ENCODE measurements around the gene SPATA13.

The SPATA13 gene

GRCh38 chr13:24249624-24250023 is 89.1 kb downstream of the SPATA13 start:
- no peak for TF ChIP-seq CTCF (conservative IDR thresholded peaks at IDR 0.05)
- no peak overlapping the region for H3K27ac ChIP-seq

DNA sequence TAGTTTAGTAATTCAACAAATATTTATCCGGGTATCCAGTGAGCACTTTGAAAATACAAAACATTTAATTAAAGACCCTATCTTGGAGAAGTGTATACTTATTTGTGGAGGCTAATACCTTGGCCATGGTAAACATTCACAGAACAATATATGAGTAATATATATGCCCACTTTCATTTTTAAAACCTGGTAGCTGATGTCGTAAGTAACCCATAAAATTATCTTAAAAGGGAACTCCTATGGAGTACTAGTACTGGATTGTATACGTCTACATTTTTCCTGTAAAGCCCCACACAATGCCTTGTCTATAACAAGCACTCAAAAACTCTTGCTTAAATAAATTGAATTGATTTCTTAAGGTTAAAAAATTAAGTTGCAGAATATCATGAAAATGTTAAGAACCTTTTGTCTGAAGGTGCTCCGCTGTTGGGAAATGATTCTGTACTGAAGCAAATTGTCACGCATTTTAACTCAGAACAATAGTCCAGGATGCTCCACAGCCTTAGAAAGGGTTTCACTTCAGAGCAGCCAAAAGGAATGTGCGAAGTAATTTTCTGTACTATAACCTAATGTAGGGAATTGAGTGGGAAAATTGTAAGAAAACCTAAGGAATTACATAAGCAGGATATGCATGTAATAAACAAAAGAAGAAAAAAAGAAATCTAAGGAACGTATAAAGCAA is 90.0 kb downstream of the SPATA13 start:
- no peak for TF ChIP-seq CTCF (conservative IDR thresholded peaks at IDR 0.05)
- no peak overlapping the region for H3K27ac ChIP-seq

DNA sequence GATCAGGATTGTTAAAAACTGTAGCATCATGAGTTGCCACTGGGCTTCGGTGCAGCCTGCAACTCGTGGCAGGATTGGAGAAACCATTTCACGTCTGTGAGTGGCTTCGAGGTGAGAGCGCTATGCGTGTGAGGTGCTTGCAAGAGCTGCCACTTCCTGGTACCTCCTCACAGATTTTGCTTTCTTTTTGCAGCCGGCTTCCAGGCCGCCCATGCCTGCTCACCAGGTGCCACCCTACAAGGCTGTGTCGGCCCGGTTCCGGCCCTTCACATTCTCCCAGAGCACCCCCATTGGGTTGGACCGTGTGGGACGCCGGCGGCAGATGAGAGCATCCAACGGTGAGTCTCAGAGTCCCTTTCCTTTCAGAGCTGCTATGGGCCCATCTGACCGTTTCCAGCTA is 91.0 kb downstream of the SPATA13 start:
- no peak for TF ChIP-seq CTCF (conservative IDR thresholded peaks at IDR 0.05)
- H3K27ac ChIP-seq = no peak overlapping the region

- TF ChIP-seq CTCF (conservative IDR thresholded peaks at IDR 0.05) = no peak
Observed at GRCh38 chr13:24252136-24252535, 91.6 kb downstream of the SPATA13 start.

GRCh38 chr13:24253520-24254145 is 93.1 kb downstream of the SPATA13 start:
- no peak for TF ChIP-seq CTCF (conservative IDR thresholded peaks at IDR 0.05)
- no peak overlapping the region for H3K27ac ChIP-seq

More at GRCh38 chr13:24252136-24252535, 91.6 kb downstream of the SPATA13 start:
- H3K27ac ChIP-seq = no peak overlapping the region

- H3K27ac ChIP-seq = no peak overlapping the region
- no peak for TF ChIP-seq CTCF (conservative IDR thresholded peaks at IDR 0.05)
Observed at GRCh38 chr13:24254146-24254841, 93.8 kb downstream of the SPATA13 start.

GRCh38 chr13:24257497-24257896 is 97.0 kb downstream of the SPATA13 start:
- TF ChIP-seq CTCF (conservative IDR thresholded peaks at IDR 0.05) = no peak

More at GRCh38 chr13:24257497-24257896, 97.0 kb downstream of the SPATA13 start:
- H3K27ac ChIP-seq = no peak overlapping the region
